K562 (cell line): ENCODE measurements around the gene HMX2.

Experiments
- GABPA ChIP-seq: fragments of 200-800 bp; sonication (Bioruptor generic); conservative IDR thresholded peaks from 2 replicates; pipeline ENCODE4 v1.6.1; 2016; ENCODE audit warnings: low read depth, missing genetic modification characterization, missing compliant biosample characterization
- TF ChIP-seq, protein P1 (sequence below): sonication (generic); formaldehyde crosslinking; IDR thresholded peaks from 2 replicates; pipeline ENCODE4 v1.9.0; 2022; ENCODE audit warnings: mild to moderate bottlenecking, missing genetic modification reagents

DNA sequence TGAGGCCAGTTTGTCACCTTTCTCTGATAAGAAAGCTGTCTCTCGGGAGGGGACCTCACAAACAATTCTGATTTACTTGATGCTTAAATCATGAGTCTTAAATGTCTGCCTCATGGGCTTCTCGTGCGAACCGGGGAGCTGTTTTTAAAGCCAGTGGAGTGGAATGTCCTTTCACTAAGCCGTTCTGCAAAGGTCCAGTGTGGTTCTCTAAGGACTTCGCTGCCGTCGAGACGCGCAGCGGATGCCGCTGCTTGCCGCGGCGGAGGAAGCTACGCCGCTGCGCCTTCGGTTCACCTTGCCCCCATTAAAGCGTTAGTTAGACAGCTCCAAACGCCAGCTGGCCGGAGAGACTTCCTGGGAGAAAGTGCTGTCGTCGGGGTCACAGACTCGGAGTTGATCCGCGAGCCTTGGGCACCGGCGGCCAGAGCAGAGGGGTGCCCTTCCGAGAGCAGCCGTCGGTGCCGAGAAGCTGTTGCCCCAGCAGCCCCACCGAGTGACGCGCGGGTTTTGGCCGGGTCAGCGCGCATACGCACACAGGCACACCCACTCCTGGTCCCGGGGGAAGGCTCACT is 13.5 kb upstream of the HMX2 start:
- TF ChIP-seq, protein P1, sequence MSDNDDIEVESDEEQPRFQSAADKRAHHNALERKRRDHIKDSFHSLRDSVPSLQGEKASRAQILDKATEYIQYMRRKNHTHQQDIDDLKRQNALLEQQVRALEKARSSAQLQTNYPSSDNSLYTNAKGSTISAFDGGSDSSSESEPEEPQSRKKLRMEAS, result no peak
- no peak for TF ChIP-seq GABPA (tag)
